Ishikawa (cell line): Measurements from ENCODE around the gene PRKN.

Source experiments
- CEBPB ChIP-seq: IDR thresholded peaks from 2 replicates; pipeline ENCODE4 v1.6.1; 2012
- CREB1 ChIP-seq: IDR thresholded peaks from 2 replicates; pipeline ENCODE4 v1.6.1; 2012; ENCODE audit warnings: low read depth
- EGR1 ChIP-seq: IDR thresholded peaks from 2 replicates; pipeline ENCODE4 v1.6.1; 2012
- EP300 ChIP-seq: IDR thresholded peaks from 2 replicates; pipeline ENCODE4 v1.6.1; 2012; ENCODE audit warnings: borderline replicate concordance
- FOXM1 ChIP-seq: IDR thresholded peaks from 2 replicates; pipeline ENCODE4 v1.6.1; 2012; ENCODE audit warnings: low read depth, borderline replicate concordance
- NFIC ChIP-seq: IDR thresholded peaks from 2 replicates; pipeline ENCODE4 v1.6.1; 2012
- RAD21 ChIP-seq: IDR thresholded peaks from 2 replicates; pipeline ENCODE4 v1.6.1; 2012; ENCODE audit warnings: low read depth
- TAF1 ChIP-seq: IDR thresholded peaks from 2 replicates; pipeline ENCODE4 v1.6.1; 2012; ENCODE audit warnings: low read depth, mild to moderate bottlenecking
- TCF12 ChIP-seq: IDR thresholded peaks from 2 replicates; pipeline ENCODE4 v1.6.1; 2012; ENCODE audit warnings: low read depth
- TEAD4 ChIP-seq: IDR thresholded peaks from 2 replicates; pipeline ENCODE4 v1.6.1; 2012
- YY1 ChIP-seq: IDR thresholded peaks from 2 replicates; pipeline ENCODE4 v1.6.1; 2012; ENCODE audit warnings: low read depth
- ZBTB7A ChIP-seq: IDR thresholded peaks from 2 replicates; pipeline ENCODE4 v1.6.1; 2012; ENCODE audit warnings: low read depth
- TF ChIP-seq, protein P1 (sequence below): IDR thresholded peaks from 2 replicates; pipeline ENCODE4 v1.6.1; 2012
- TF ChIP-seq, protein P2 (sequence below): IDR thresholded peaks from 2 replicates; pipeline ENCODE4 v1.6.1; 2012; ENCODE audit warnings: low read depth, mild to moderate bottlenecking
- TF ChIP-seq, protein P3 (sequence below): IDR thresholded peaks from 2 replicates; pipeline ENCODE4 v1.6.1; 2012

PRKN gene

DNA sequence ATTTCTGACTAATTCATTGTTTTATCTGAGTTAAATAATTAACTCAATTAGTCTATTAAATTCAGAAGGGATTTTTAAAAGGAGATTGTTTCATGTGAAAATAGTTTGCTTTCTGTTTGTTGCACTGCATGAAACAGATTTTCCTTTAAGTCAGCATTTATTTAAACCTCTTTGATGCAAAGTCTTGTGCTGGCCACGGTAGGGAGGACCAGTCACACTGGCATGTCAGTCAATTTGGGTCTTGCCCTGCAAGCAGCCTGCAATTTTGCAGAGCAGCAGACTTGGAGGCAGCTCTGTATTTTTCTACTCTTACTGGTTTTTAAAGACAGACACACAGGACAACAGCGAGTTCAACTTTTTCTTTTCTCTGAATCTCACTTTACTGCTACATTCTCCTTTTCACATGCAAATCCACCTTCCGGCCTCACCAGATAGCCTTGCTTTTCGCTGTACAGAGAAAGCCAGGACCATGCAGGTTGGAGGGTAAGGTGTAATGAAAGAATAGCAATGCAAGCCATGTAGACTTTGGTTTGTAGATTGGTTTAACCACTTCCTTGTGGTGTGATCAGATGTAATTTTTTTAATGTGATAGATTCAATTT lies 763.8 kb downstream of the PRKN start:
- TF ChIP-seq, protein P1, sequence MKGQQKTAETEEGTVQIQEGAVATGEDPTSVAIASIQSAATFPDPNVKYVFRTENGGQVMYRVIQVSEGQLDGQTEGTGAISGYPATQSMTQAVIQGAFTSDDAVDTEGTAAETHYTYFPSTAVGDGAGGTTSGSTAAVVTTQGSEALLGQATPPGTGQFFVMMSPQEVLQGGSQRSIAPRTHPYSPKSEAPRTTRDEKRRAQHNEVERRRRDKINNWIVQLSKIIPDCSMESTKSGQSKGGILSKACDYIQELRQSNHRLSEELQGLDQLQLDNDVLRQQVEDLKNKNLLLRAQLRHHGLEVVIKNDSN, result no peak
- TF ChIP-seq ZBTB7A (no peak), EP300 (no peak), CREB1 (no peak), YY1 (no peak), FOXM1 (no peak), TAF1 (no peak), RAD21 (no peak), EGR1 (no peak), TEAD4 (no peak), CEBPB (no peak), TCF12 (no peak), NFIC (no peak)
- TF ChIP-seq, protein P2, sequence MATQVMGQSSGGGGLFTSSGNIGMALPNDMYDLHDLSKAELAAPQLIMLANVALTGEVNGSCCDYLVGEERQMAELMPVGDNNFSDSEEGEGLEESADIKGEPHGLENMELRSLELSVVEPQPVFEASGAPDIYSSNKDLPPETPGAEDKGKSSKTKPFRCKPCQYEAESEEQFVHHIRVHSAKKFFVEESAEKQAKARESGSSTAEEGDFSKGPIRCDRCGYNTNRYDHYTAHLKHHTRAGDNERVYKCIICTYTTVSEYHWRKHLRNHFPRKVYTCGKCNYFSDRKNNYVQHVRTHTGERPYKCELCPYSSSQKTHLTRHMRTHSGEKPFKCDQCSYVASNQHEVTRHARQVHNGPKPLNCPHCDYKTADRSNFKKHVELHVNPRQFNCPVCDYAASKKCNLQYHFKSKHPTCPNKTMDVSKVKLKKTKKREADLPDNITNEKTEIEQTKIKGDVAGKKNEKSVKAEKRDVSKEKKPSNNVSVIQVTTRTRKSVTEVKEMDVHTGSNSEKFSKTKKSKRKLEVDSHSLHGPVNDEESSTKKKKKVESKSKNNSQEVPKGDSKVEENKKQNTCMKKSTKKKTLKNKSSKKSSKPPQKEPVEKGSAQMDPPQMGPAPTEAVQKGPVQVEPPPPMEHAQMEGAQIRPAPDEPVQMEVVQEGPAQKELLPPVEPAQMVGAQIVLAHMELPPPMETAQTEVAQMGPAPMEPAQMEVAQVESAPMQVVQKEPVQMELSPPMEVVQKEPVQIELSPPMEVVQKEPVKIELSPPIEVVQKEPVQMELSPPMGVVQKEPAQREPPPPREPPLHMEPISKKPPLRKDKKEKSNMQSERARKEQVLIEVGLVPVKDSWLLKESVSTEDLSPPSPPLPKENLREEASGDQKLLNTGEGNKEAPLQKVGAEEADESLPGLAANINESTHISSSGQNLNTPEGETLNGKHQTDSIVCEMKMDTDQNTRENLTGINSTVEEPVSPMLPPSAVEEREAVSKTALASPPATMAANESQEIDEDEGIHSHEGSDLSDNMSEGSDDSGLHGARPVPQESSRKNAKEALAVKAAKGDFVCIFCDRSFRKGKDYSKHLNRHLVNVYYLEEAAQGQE, result no peak

DNA sequence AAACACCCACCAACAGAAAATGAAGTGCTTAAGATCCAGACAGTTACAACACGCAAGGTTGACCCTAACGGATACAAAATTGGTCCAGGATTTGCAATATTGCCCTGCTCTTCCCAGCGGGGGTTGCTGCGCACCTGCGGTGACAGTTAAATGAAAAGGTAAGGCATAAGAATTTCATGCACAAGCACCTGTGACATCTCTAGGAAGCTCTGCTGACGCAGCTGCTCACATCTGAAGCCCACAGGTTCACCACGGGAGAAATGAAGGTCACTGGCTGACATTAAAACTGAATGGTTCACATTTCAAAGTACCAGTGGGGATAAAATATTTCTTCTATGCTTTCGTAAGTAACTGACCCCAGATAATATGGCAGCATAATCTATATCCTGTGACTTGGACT lies 764.4 kb downstream of the PRKN start:
- TF ChIP-seq, protein P3, sequence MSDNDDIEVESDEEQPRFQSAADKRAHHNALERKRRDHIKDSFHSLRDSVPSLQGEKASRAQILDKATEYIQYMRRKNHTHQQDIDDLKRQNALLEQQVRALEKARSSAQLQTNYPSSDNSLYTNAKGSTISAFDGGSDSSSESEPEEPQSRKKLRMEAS, result no peak
- TF ChIP-seq EP300 (no peak), TCF12 (no peak), TAF1 (no peak), YY1 (no peak), RAD21 (no peak), EGR1 (no peak), CEBPB (no peak), FOXM1 (no peak), NFIC (no peak)
- TF ChIP-seq, protein P2, result no peak

DNA sequence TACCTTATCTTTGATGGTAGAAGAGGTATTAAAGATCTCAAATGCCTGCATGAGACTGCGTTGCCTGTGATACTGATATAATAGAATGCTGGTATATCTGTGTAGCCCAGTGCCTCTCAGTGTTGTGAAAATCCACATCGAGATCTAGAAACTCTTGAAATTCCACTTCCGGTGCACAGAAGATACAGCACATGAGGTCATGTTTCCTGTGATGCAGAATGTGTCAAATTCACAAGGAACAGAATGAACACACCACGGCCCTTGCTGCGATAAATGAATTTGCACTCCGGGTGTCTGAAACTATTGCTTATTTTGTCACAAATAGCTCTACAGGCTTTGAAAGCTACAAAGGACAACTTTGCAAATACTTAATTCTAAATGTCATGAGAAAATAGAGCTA lies 765.8 kb downstream of the PRKN start:
- TF ChIP-seq, protein P2, result no peak
- TF ChIP-seq RAD21 (no peak), CREB1 (no peak), CEBPB (no peak), TCF12 (no peak), EP300 (no peak), FOXM1 (no peak), TEAD4 (no peak), EGR1 (no peak), NFIC (no peak), TAF1 (no peak), ZBTB7A (no peak), YY1 (no peak)
- TF ChIP-seq, protein P1, result no peak
- TF ChIP-seq, protein P3, result no peak

DNA sequence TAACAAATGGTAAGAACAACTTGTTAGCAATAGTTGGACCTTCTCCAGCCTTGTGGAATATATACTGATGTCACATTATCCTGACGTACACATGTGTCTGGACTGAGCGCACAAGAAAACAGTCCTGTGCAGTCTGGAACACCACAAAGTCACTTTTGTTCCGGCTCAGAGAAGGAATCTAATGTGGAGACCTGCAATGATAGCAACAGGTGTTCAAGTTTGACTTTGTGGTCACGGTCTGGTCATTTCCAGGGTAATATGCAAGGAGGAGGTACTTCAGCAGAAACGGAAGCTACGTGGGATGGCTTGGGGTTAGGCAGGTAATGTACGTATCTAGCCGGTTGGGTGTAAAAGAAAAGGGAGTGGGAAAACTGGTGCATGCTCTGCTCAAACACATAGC lies 766.5 kb downstream of the PRKN start:
- TF ChIP-seq TEAD4 (no peak), TAF1 (no peak), EGR1 (no peak), EP300 (no peak), CREB1 (no peak), NFIC (no peak), RAD21 (no peak), TCF12 (no peak), YY1 (no peak), FOXM1 (no peak), CEBPB (no peak), ZBTB7A (no peak)
- TF ChIP-seq, protein P2, result no peak
- TF ChIP-seq, protein P3, result no peak
- TF ChIP-seq, protein P1, result no peak
